ENCODE results near the gene LTBR.

LTBR gene

DNA sequence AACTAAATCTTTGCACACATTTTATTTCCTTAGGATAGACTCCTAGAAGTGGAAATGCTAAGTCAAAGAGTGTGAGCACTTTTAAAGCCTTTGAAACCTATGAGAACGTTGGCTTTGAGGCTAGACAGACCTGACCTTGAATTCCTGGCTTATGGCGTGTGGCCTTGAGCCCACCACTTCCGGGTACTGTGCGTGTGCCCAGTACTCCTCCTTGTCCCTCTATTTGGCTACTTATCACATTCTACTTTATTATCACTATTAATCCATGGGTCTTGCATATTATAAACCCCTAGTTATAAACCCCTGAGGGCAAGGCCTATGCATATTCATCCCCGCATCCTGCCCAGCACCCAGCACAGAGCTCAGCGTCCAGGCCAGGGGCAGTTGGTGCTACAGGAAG, 34.8 kb downstream of the LTBR start:
- TF ChIP-seq ZNF473 (tag by site-specific recombination; IDR thresholded peaks at IDR 0.05) (no peak), PRDM1 (tag by site-specific recombination; IDR thresholded peaks at IDR 0.05) (no peak), ZNF362 (tag by site-specific recombination; IDR thresholded peaks at IDR 0.05) (no peak), ZNF561 (tag by site-specific recombination; IDR thresholded peaks at IDR 0.05; ENCODE audit: borderline replicate concordance) (no peak), ZNF248 (tag by site-specific recombination; IDR thresholded peaks at IDR 0.05) (no peak), ZNF10 (tag by site-specific recombination; IDR thresholded peaks at IDR 0.05) (no peak), ZNF114 (tag by site-specific recombination; IDR thresholded peaks at IDR 0.05) (no peak), ZNF560 (tag by site-specific recombination; IDR thresholded peaks at IDR 0.05; ENCODE audit: borderline replicate concordance) (no peak), ZNF37A (tag by site-specific recombination; IDR thresholded peaks at IDR 0.05) (no peak), ZNF211 (tag by site-specific recombination; IDR thresholded peaks at IDR 0.05; ENCODE audit: low read depth) (no peak), KLF9 (tag by site-specific recombination; IDR thresholded peaks at IDR 0.05; ENCODE audit: low read depth) (no peak), ZNF132 (tag by site-specific recombination; IDR thresholded peaks at IDR 0.05; ENCODE audit: borderline replicate concordance) (no peak), SP7 (tag by site-specific recombination; IDR thresholded peaks at IDR 0.05) (no peak), ZNF707 (tag by site-specific recombination; IDR thresholded peaks at IDR 0.05) (no peak), ELK4 (IDR thresholded peaks at IDR 0.05; ENCODE audit: borderline replicate concordance, low read depth, low read length) (no peak), ZNF629 (tag by site-specific recombination; IDR thresholded peaks at IDR 0.05) (no peak), ZBTB7A (tag by site-specific recombination; IDR thresholded peaks at IDR 0.05; ENCODE audit: low read depth) (no peak), ZNF518A (tag by site-specific recombination; conservative IDR thresholded peaks at IDR 0.05; ENCODE audit: low read depth) (no peak), OSR2 (tag by site-specific recombination; IDR thresholded peaks at IDR 0.05) (no peak)
- Histone ChIP-seq H3K4me3 (ENCODE audit: low read depth, low read length) (no peak overlapping the region), H3K9me3 (ENCODE audit: control insufficient read depth, insufficient read depth, low read depth, low read length) (no peaks in the 10 kb centered on the region), H3K36me3 (ENCODE audit: control insufficient read depth in 2 of 2, insufficient read depth in 1 of 2, low read length in 2 of 2) (no peaks in the 10 kb centered on the region), H3K4me1 (ENCODE audit: control insufficient read depth, insufficient read depth, low read length) (no peaks in the 10 kb centered on the region), H3K27ac (ENCODE audit: extremely low read depth, low read depth, low read length) (no peak overlapping the region)
- CTCF ChIA-PET, result interaction anchor here (1.5 to 2.7 kb wide), 2 partner anchors 47 to 92 kb away, joined by 5 to 9 read pairs; no protein-coding TSS in a partner anchor
- POLR2A ChIA-PET, result no interaction called here

- ChIA-PET CTCF (interaction anchor here (0.6 to 1.2 kb wide), 3 partner anchors 28 to 359 kb away, joined by 3 to 4 read pairs (median 3); no protein-coding TSS in a partner anchor), POLR2A (no interaction called here)
- H3K27ac ChIP-seq (ENCODE audit: extremely low read depth, low read depth, low read length), result no peak overlapping the region
- H3K4me1 ChIP-seq (ENCODE audit: control insufficient read depth, insufficient read depth, low read length), result no peaks in the 10 kb centered on the region
- H3K4me3 ChIP-seq (ENCODE audit: low read depth, low read length), result no peak overlapping the region
- no peaks in the 10 kb centered on the region for H3K36me3 ChIP-seq (ENCODE audit: control insufficient read depth in 2 of 2, insufficient read depth in 1 of 2, low read length in 2 of 2)
- H3K9me3 ChIP-seq (ENCODE audit: control insufficient read depth, insufficient read depth, low read depth, low read length), result no peaks in the 10 kb centered on the region
- TF ChIP-seq EGR2 (tag by site-specific recombination; IDR thresholded peaks at IDR 0.05; ENCODE audit: low read depth) (no peak), ZNF585B (tag by site-specific recombination; IDR thresholded peaks at IDR 0.05) (no peak), ZNF248 (tag by site-specific recombination; IDR thresholded peaks at IDR 0.05) (no peak), ZNF350 (tag by site-specific recombination; IDR thresholded peaks at IDR 0.05) (no peak), ZNF391 (tag by site-specific recombination; IDR thresholded peaks at IDR 0.05; ENCODE audit: borderline replicate concordance, low read depth) (no peak)
Observed at GRCh38 chr12:6420364-6420763, 36.4 kb downstream of the LTBR start.
